BLaER1 (cell line): ENCODE measurements around the gene ZNF319.

ENCODE experiments used
- H3K27ac ChIP-seq: shearing (Covaris generic); formaldehyde crosslinking; 2 replicates; pipeline ENCODE4 v1.8.1; 2022
- H3K27me3 ChIP-seq: shearing (Covaris generic); formaldehyde crosslinking; 2 replicates; pipeline ENCODE4 v1.8.1; 2022
- H3K36me3 ChIP-seq: shearing (Covaris generic); formaldehyde crosslinking; 2 replicates; pipeline ENCODE4 v1.8.1; 2022
- H3K4me1 ChIP-seq: shearing (Covaris generic); formaldehyde crosslinking; 2 replicates; pipeline ENCODE4 v1.8.1; 2022
- H3K4me2 ChIP-seq: shearing (Covaris generic); formaldehyde crosslinking; 2 replicates; pipeline ENCODE4 v1.8.1; 2022
- H3K4me3 ChIP-seq: shearing (Covaris generic); formaldehyde crosslinking; 2 replicates; pipeline ENCODE4 v1.8.1; 2022
- H3K9ac ChIP-seq: shearing (Covaris generic); formaldehyde crosslinking; 2 replicates; pipeline ENCODE4 v1.8.1; 2022
- H3K9me3 ChIP-seq: shearing (Covaris generic); formaldehyde crosslinking; 2 replicates; pipeline ENCODE4 v1.8.1; 2022
- H4K20me1 ChIP-seq: shearing (Covaris generic); formaldehyde crosslinking; 2 replicates; pipeline ENCODE4 v1.8.1; 2022
- Cebpa-rat ChIP-seq: shearing (Covaris generic); IDR thresholded peaks from 2 replicates; pipeline ENCODE4 v1.8.1; 2022

Gene ZNF319

DNA sequence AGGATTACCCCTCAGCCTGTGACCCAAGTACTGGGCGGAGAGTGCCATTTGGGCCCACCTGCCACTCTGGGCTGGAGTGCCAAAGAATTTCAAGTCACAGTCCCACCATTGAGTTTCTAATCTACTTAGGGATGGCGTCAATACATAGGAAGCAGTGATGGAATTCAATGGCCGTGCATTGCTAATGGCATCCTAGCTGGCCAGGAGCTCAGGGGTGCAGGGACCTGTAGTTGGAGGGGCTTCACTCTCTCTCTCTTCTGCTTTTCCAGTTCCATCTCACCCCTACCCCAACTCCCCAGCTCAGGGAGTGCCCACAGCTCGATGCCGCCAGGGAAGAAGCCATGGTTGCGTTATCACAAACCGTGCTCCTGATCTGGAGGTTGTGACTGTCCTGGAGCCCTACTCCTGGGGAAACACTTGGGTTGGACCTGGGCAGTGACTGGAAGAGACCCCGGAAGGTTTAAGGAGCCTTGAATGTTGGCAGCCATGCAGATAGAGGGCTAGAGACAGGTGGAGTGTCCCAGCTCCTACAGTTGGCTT lies 27.5 kb upstream of the ZNF319 start:
- H3K27me3 ChIP-seq: peaks cover 59% of the 10 kb centered on the region
- H3K9ac ChIP-seq: no peak overlapping the region
- peaks cover 29% of the 10 kb centered on the region for H3K4me1 ChIP-seq
- no peaks in the 10 kb centered on the region for H3K36me3 ChIP-seq
- no peak overlapping the region for H3K27ac ChIP-seq
- no peaks in the 10 kb centered on the region for H3K9me3 ChIP-seq
- TF ChIP-seq Cebpa-rat: no peak
- 0 out of 2 replicates have a peak overlapping the region, but pooled peaks have one; percentile 12 for H3K4me2 ChIP-seq
- H3K4me3 ChIP-seq: no peak overlapping the region
- H4K20me1 ChIP-seq: peaks cover 58% of the 10 kb centered on the region

- TF ChIP-seq Cebpa-rat: no peak
- Histone ChIP-seq H3K27ac (no peak overlapping the region), H3K4me1 (peaks cover 36% of the 10 kb centered on the region), H3K36me3 (no peaks in the 10 kb centered on the region), H3K9me3 (no peaks in the 10 kb centered on the region), H4K20me1 (peaks cover 65% of the 10 kb centered on the region), H3K4me3 (peak overlapping the region; percentile 73), H3K27me3 (peaks cover 65% of the 10 kb centered on the region), H3K4me2 (peak overlapping the region; percentile 100), H3K9ac (no peak overlapping the region)
These were observed 26.9 kb upstream of the ZNF319 start for GRCh38 chr16:58027161-58027915.

GRCh38 chr16:58026705-58027160 lies 26.3 kb upstream of the ZNF319 start:
- peaks cover 71% of the 10 kb centered on the region for H4K20me1 ChIP-seq
- H3K4me2 ChIP-seq: peak overlapping the region; percentile 100
- peaks cover 40% of the 10 kb centered on the region for H3K4me1 ChIP-seq
- no peaks in the 10 kb centered on the region for H3K36me3 ChIP-seq
- no peak overlapping the region for H3K27ac ChIP-seq
- no peaks in the 10 kb centered on the region for H3K9me3 ChIP-seq
- peaks cover 66% of the 10 kb centered on the region for H3K27me3 ChIP-seq
- peak overlapping the region; percentile 73 for H3K4me3 ChIP-seq
- no peak for TF ChIP-seq Cebpa-rat
- no peak overlapping the region for H3K9ac ChIP-seq

DNA sequence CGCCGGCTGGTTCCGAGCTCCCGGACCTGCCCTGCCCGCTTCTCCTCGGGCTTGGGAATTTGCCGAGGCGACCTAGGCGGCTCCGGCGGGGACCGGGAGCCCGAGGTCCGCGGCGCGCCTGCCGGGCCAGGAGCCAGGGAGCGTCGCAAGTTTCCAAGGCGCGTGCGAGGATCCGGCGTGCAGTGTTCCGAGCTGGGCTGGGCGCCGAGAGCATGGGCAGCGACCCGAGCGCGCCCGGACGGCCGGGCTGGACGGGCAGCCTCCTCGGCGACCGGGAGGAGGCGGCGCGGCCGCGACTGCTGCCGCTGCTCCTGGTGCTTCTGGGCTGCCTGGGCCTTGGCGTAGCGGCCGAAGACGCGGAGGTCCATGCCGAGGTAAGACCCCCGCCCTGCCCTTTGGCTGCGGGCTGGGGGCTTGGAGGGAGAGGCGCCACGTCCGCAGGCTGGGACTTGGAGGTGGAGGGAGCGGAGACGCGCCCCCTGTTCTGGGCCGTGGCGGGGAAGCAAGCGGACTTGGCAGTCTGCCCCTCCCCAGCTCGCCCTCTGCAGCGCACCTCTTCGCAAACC lies 25.8 kb upstream of the ZNF319 start:
- H3K27ac ChIP-seq: no peak overlapping the region
- H4K20me1 ChIP-seq: peaks cover 76% of the 10 kb centered on the region
- peaks cover 66% of the 10 kb centered on the region for H3K27me3 ChIP-seq
- H3K9ac ChIP-seq: peak overlapping the region; percentile 64
- H3K9me3 ChIP-seq: no peaks in the 10 kb centered on the region
- peak overlapping the region; percentile 73 for H3K4me3 ChIP-seq
- H3K4me2 ChIP-seq: peak overlapping the region; percentile 100
- peaks cover 40% of the 10 kb centered on the region for H3K4me1 ChIP-seq
- H3K36me3 ChIP-seq: no peaks in the 10 kb centered on the region
- TF ChIP-seq Cebpa-rat: no peak

DNA sequence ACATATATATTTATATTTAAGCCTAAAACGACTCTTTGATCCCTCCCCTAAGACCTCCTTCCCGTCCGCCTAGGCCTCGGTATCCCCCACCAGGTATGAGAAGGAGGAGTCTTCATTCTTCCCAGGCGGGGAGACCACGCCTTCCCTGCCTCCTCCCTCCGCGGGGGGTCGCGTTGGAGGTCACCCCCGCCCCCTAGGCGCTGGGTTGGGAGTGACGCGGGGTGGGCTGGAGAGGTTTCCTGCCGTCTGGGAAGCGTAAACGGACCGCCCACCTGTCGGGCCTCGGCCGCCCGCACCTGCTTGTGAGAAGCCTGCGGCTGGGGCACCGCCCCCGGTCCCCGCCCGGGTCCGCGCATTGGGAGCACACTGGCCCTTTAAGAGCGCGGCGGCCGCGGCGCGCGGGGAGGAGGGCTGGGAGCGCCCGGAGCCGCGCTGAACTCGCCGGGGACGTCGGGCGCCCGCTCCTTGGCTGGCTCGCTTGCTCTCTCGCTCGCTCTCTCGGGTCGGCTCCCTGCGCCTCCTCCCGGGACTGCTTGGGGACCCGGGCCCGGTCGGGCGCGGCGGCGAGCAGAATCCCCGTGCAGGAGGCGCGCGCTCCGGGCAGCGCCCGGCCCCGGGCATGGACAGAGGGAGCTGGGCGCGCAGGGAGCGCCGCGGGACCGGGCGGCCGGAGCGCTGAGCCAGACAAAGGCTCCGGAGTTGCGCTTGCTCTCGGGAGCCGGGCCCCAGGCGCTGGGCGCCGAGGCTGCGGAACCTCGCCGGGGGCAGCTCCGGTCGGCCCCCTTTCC lies 25.1 kb upstream of the ZNF319 start, which contains the start of gene MMP15:
Gene MMP15, plus strand, starts transcription at position 404 of the 788 bp plus-strand sequence. CDS start 597 bp downstream, outside the sequence.
- Histone ChIP-seq H3K27ac (no peak within 1 kb of the TSS), H3K9ac (peak within 1 kb of the TSS; percentile 64)

DNA sequence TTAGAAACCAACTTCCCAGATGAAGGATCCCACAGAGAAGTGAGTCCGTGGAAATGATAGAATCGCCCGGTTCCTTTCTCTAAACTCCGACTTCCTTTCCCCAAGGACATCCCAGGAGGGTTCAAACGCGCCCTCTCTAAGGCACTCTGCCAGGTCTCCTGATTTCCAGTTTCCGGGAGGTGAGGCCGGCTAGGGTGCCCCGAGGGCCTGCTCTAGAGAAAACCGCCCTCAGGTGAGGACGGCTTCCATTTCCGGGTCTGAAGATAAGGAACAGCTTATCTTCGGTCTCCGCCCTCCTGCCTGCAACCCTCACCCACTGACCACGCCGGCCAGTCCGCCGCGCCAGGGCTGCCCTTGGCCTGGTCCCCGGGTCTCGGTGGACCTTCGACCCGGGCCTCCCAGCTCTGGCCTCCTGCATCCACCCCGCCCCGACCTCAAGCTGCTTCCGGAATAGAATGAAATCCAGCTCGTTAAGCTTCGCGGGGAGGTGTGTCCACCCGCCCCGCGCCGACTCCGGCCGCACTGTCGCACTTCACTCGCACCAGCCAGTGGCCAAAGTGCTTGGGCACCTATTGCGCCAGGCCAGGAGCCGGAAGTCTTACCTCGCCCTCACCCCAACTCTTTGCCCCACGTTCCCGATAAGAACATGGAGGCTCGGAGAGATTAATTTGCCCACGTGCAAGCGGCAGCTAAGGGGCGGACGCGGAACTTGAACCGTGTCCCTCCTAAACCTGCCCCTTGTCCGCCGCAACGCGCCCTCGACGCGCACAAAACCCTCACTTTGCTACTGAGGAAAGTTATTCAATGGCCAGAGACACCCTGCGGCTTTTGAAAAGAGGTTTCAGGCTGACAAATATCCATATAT lies 24.2 kb upstream of the ZNF319 start:
- no peaks in the 10 kb centered on the region for H3K9me3 ChIP-seq
- peaks cover 66% of the 10 kb centered on the region for H3K27me3 ChIP-seq
- H3K4me3 ChIP-seq: peak overlapping the region; percentile 73
- no peak overlapping the region for H3K27ac ChIP-seq
- H3K4me2 ChIP-seq: peak overlapping the region; percentile 100
- no peak for TF ChIP-seq Cebpa-rat
- H3K4me1 ChIP-seq: peaks cover 47% of the 10 kb centered on the region
- H4K20me1 ChIP-seq: peaks cover 86% of the 10 kb centered on the region
- H3K36me3 ChIP-seq: peaks cover under 1% of the 10 kb centered on the region; the same call in 1 of the 2 replicates
- peak overlapping the region; percentile 48; the same call in 1 of the 2 replicates for H3K9ac ChIP-seq

More for the DNA sequence above, 25.1 kb upstream of the ZNF319 start, which contains the start of gene MMP15:
- H4K20me1 ChIP-seq: peaks cover 81% of the 10 kb centered on the region
- H3K4me2 ChIP-seq: peak within 1 kb of the TSS; percentile 100
- no peaks in the 10 kb centered on the region for H3K9me3 ChIP-seq
- H3K4me1 ChIP-seq: peaks cover 41% of the 10 kb centered on the region
- H3K4me3 ChIP-seq: peak within 1 kb of the TSS; percentile 73
- H3K36me3 ChIP-seq: no peaks in the 10 kb centered on the region
- no peak for TF ChIP-seq Cebpa-rat
- peaks cover 66% of the 10 kb centered on the region for H3K27me3 ChIP-seq

DNA sequence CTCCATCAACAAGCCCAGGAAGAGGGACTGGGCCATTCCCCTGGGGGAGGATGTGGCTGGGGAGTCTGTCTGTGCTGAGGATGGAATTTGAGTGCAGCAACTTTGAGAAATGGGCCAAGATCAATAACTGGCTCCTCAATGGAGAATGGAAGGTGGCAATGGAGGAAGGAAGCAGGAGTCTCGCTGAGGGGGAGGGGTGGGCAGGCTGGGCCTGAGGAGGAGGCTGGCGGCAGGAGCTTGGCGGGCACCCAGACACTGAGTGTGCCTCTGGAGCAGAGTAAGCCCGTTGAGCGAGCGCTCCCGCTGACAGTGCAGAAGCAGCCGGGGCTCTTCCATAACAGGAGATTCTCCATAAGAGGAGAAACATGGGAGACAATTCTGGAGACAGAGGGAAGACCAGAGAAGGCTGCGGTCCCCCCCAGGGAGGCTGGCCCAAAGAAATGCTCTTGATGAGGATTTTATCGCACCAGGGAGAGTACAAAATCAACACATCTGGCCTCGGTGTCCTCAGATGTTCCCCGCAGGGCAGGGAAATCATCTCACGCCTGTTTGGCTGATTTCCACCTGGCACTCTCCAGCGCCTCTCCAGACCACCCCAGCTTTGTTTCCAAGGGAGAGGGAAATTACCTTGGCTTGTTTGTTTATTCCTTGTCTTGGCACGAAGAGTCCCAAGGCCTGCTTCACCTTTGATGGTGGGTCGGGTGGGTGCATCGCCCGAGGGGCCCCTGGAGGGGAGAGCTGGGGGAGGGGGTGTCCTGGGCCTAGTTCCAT lies 22.3 kb upstream of the ZNF319 start:
- peaks cover 47% of the 10 kb centered on the region for H3K4me1 ChIP-seq
- no peak overlapping the region for H3K9ac ChIP-seq
- no peak overlapping the region for H3K4me3 ChIP-seq
- H3K4me2 ChIP-seq: peak overlapping the region; percentile 57
- TF ChIP-seq Cebpa-rat: no peak
- no peak overlapping the region for H3K27ac ChIP-seq
- H3K27me3 ChIP-seq: peaks cover 55% of the 10 kb centered on the region
- no peaks in the 10 kb centered on the region for H3K9me3 ChIP-seq
- H4K20me1 ChIP-seq: peaks cover 85% of the 10 kb centered on the region
- peaks cover 19% of the 10 kb centered on the region for H3K36me3 ChIP-seq
